Bronchial epithelial cell (primary cell): ENCODE data around the gene SLC36A1. TPM values are rescaled to one million over a fixed set of nuclear protein-coding genes. Genes with fewer than 3 reads are reported as not detected.
A peak's percentile ranks its signal among the peaks of the same experiment; 100 is the strongest.

Experiments used
- DNase-seq: peaks from one replicate; pipeline ENCODE4 v3.0.0-alpha.2; 2010; ENCODE audit warnings: low read depth
- FAIRE-seq: peaks from 2 replicates; lab custom pipeline; 2011; peaks lifted over from hg19 to GRCh38; lab: Jason Lieb, UNC
- H3K27me3 ChIP-seq: 2 replicates; pipeline ENCODE4 v1.5.1; 2011; ENCODE audit warnings: low read length; ENCODE audit not compliant: control insufficient read depth, insufficient read depth
- H3K36me3 ChIP-seq: 2 replicates; pipeline ENCODE4 v1.5.1; 2011; ENCODE audit warnings: low read length; ENCODE audit not compliant: control insufficient read depth, insufficient read depth
- H3K4me3 ChIP-seq: 2 replicates; pipeline ENCODE4 v1.5.1; 2011; ENCODE audit warnings: mild to moderate bottlenecking, low read depth, low read length, control low read depth
- total RNA-seq: library from RNA; depleted of rRNA; stranded (reverse); fragments of >200 nt; gene quantifications from 2 replicates; pipeline ENCODE4 v1.2.1, GENCODE V29; 2014
- TF ChIP-seq, protein P1 (sequence below): IDR thresholded peaks from 2 replicates; pipeline ENCODE4 v1.5.1; 2011; ENCODE audit warnings: mild to moderate bottlenecking, moderate library complexity, low read length, control low read depth, inconsistent platforms; ENCODE audit not compliant: insufficient read depth, severe bottlenecking

The SLC36A1 gene
- total RNA-seq, 1 donor from 2014 or later: 4.5 TPM

DNA sequence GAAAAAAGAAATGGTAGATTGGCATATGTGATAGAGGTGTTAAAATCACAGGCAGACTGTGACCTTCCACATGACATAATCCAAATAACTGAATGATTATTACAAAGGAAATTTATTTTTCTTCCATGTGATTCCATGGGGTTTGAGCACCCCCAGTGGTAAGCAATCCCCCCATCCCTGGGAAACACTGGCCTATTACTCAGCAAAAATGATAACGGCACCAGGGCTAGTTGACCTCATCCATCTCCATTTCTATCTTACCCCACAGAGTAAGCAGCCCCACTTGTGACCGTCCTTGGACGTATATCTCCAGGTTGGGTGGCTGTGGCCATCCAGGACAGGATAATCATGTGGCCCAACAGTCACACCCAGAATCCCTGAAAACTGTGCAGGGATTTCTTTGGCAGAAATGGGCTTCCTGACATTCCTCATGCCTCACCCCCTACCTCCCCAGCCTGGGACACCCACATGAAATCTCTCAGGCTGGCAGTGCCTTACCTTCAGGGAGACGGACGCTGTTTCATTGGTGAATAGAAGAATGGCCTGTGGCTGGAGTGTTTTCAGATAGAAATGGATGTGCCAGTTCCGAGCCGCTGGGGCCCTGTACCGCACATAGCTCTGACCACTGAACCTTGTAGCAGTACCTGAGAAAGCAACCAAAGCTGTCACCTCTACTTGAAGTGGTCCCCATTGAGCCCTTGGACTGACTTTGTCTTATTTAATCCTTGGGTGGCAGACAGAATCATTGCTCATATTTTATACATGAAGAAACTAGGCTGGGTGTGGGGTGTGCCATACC, 69.9 kb downstream of the SLC36A1 start:
- H3K27me3 ChIP-seq: no peaks in the 10 kb centered on the region
- H3K4me3 ChIP-seq: no peak overlapping the region
- DNase-seq (no peak), FAIRE-seq (no peak)
- peaks cover 59% of the 10 kb centered on the region for H3K36me3 ChIP-seq
- TF ChIP-seq, protein P1, sequence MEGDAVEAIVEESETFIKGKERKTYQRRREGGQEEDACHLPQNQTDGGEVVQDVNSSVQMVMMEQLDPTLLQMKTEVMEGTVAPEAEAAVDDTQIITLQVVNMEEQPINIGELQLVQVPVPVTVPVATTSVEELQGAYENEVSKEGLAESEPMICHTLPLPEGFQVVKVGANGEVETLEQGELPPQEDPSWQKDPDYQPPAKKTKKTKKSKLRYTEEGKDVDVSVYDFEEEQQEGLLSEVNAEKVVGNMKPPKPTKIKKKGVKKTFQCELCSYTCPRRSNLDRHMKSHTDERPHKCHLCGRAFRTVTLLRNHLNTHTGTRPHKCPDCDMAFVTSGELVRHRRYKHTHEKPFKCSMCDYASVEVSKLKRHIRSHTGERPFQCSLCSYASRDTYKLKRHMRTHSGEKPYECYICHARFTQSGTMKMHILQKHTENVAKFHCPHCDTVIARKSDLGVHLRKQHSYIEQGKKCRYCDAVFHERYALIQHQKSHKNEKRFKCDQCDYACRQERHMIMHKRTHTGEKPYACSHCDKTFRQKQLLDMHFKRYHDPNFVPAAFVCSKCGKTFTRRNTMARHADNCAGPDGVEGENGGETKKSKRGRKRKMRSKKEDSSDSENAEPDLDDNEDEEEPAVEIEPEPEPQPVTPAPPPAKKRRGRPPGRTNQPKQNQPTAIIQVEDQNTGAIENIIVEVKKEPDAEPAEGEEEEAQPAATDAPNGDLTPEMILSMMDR: no peak

DNA sequence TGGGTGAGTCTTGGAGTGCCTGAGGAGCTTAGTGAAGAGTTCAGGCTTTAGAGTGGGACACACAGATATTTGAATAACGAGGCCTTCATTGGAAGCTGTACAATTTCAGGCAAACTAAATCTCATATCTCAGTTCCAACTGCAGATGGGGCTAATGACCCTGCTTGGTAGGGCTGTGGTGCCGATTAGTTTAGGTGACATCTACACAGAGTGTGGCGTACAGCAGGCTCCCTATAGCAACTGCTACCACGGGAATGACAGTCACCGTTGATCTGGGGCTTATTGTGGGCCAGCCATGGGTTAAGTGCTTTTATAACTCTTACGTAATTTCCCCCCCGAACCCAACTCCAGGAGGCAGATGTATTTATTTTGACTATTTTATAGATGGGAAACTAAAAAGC, 72.9 kb downstream of the SLC36A1 start:
- TF ChIP-seq, protein P1: no peak
- no peaks in the 10 kb centered on the region for H3K27me3 ChIP-seq
- H3K36me3 ChIP-seq: peaks cover 64% of the 10 kb centered on the region
- no peak overlapping the region for H3K4me3 ChIP-seq
- DNase-seq: no peak
- FAIRE-seq: no peak

DNA sequence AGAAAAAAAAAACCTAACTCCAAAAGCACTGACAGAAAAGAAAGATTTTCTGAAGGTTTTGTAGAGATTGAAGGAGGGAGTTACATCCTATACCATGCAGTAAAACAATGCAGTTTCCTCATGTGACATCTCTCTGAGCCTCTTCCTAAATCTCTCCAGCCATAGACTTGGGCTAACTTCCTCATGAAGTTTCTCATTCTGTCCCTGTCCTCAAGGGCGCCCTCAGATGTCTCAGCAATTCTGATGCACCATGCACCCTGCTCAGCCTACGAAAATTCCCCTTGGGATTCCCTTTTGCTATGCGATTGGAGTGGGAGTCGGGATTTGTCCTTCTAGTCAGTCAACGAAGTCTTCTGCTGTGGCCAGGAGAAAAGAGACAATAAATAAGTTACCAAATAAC, 74.8 kb downstream of the SLC36A1 start:
- no peak for DNase-seq
- Histone ChIP-seq H3K4me3 (no peak overlapping the region), H3K36me3 (peaks cover 67% of the 10 kb centered on the region), H3K27me3 (no peaks in the 10 kb centered on the region)
- TF ChIP-seq, protein P1: no peak
- no peak for FAIRE-seq

DNA sequence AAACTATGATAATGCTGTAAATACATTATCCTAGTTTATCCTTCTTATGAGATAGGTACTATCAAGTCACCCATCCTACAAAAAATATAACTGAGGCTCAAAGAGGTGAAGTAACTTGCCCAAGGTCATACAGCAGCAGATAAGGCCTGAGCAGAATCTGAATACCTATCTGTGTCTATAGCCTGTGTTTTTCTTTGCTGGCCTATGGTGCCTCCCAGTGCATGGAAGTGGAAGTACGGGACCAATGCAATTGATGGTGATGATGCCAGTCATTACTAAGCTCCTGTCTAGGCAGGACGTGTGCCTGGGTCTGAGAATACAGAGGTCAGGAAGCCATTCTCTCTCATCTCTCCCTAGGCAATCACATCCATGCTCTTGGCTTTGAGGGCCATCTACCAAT, 75.9 kb downstream of the SLC36A1 start:
- peaks cover 68% of the 10 kb centered on the region for H3K36me3 ChIP-seq
- FAIRE-seq: no peak
- peak; percentile 55 for DNase-seq
- no peaks in the 10 kb centered on the region for H3K27me3 ChIP-seq
- H3K4me3 ChIP-seq: no peak overlapping the region
- TF ChIP-seq, protein P1: peak; percentile 48

DNA sequence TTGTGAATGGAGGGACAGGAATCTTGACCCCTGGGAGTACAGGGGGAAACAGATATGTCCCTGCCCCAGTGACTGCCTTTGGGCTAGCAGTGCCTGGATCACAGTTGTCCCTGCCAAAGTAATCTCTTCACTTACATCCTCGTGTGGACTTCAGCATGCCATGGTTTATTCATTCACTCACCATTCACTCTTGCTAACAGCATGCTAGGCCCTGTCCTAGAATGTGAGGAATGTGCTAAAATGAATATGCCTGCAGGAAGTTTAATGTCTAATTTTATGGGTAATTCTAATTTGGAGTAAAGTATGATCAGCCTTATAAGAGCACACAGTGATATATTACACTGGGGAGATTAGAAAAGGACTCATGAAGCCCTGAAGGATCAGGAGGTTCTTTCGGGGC, 80.8 kb downstream of the SLC36A1 start:
- H3K4me3 ChIP-seq: no peak overlapping the region
- H3K27me3 ChIP-seq: no peaks in the 10 kb centered on the region
- TF ChIP-seq, protein P1: no peak
- FAIRE-seq (no peak), DNase-seq (no peak)
- H3K36me3 ChIP-seq: peaks cover 65% of the 10 kb centered on the region
